Measurements from ENCODE around the gene GSKIP. TPM values are rescaled to one million over a fixed set of nuclear protein-coding genes. Genes with fewer than 3 reads are reported as not detected.

Gene GSKIP
- total and polyA plus RNA-seq, 4 experiments from 2014 or later: 24.3 to 52.4 (median 31.8) TPM

- peaks cover 11 to 12% of the 10 kb centered on the region in 2 donors for H3K36me3 Mint-ChIP-seq
- H3K27ac ChIP-seq (ENCODE audit: low read depth, low read length): no peak overlapping the region
- CTCF ChIA-PET (ENCODE audit: partially characterized antibody): interaction anchor here (1.1 kb wide), 1 partner anchor 18 kb away, joined by 3 read pairs; no protein-coding TSS in a partner anchor
- no peaks in the 10 kb centered on the region for H3K9me3 ChIP-seq (ENCODE audit: control insufficient read depth in 1 of 2, low read length in 2 of 2)
- no peak overlapping the region for H3K4me3 Mint-ChIP-seq
- POLR2A ChIA-PET (ENCODE audit: partially characterized antibody): no interaction called here
- no peaks in the 10 kb centered on the region for H3K27me3 ChIP-seq (ENCODE audit: insufficient read depth, low read length)
- intact Hi-C loops (cut with micrococcal nuclease): no loop called here
- H3K4me3 ChIP-seq (ENCODE audit: low read length in 2 of 2): no peak overlapping the region
- no peak for DNase-seq
- H3K9me3 Mint-ChIP-seq: no peaks in the 10 kb centered on the region
- H3K4me1 ChIP-seq (ENCODE audit: insufficient read depth, low read length): peaks cover 41% of the 10 kb centered on the region
- no peaks in the 10 kb centered on the region for H3K36me3 ChIP-seq (ENCODE audit: insufficient read depth, low read length)
- peaks cover 32 to 53% (median 43%) of the 10 kb centered on the region in 4 donors for H3K4me1 Mint-ChIP-seq
- peak overlapping the region in 1 of 7 donors; percentile 17 for H3K27ac Mint-ChIP-seq
- H3K27me3 Mint-ChIP-seq: no peaks in the 10 kb centered on the region
These were observed 3.4 kb upstream of the GSKIP start for GRCh38 chr14:96359959-96360358.

- H3K27ac Mint-ChIP-seq: peak overlapping the region; percentile 84 to 97 (median 94)
- POLR2A ChIA-PET (ENCODE audit: partially characterized antibody): interaction anchor here (1.2 to 2.8 kb wide), 2 partner anchors 12 to 30 kb away, joined by 5 to 31 read pairs; partner anchors contain the start of gene AK7
- CTCF ChIA-PET (ENCODE audit: partially characterized antibody): no interaction called here
- H3K9me3 ChIP-seq (ENCODE audit: control insufficient read depth in 1 of 2, low read length in 2 of 2): no peaks in the 10 kb centered on the region
- no peaks in the 10 kb centered on the region for H3K27me3 Mint-ChIP-seq
- peaks cover 35 to 57% (median 48%) of the 10 kb centered on the region in 4 donors for H3K4me1 Mint-ChIP-seq
- H3K36me3 ChIP-seq (ENCODE audit: insufficient read depth, low read length): no peaks in the 10 kb centered on the region
- DNase-seq: peak; percentile 70 to 83 (median 76)
- H3K36me3 Mint-ChIP-seq: peaks cover 7 to 11% of the 10 kb centered on the region in 2 donors
- peak overlapping the region; percentile 97 for H3K27ac ChIP-seq (ENCODE audit: low read depth, low read length)
- H3K9me3 Mint-ChIP-seq: no peaks in the 10 kb centered on the region
- intact Hi-C loops (cut with micrococcal nuclease): loop anchor here (1.0 kb wide), 1 partner anchor 828 kb away; no protein-coding TSS in a partner anchor
- no peaks in the 10 kb centered on the region for H3K27me3 ChIP-seq (ENCODE audit: insufficient read depth, low read length)
- H3K4me3 ChIP-seq (ENCODE audit: low read length in 2 of 2): peak overlapping the region; percentile 82 to 92
- H3K4me1 ChIP-seq (ENCODE audit: insufficient read depth, low read length): peaks cover 46% of the 10 kb centered on the region
- peak overlapping the region; percentile 83 to 95 (median 90) for H3K4me3 Mint-ChIP-seq
These were observed 1.0 kb upstream of the GSKIP start for GRCh38 chr14:96362071-96362964.

- Histone ChIP-seq H3K27me3 (ENCODE audit: insufficient read depth, low read length) (no peaks in the 10 kb centered on the region), H3K4me1 (ENCODE audit: insufficient read depth, low read length) (peaks cover 46% of the 10 kb centered on the region), H3K27ac (ENCODE audit: low read depth, low read length) (peak overlapping the region; percentile 80), H3K36me3 (ENCODE audit: insufficient read depth, low read length) (no peaks in the 10 kb centered on the region), H3K9me3 (ENCODE audit: control insufficient read depth in 1 of 2, low read length in 2 of 2) (no peaks in the 10 kb centered on the region), H3K4me3 (ENCODE audit: low read length in 2 of 2) (peak overlapping the region; percentile 82 to 83)
- Mint-ChIP-seq H3K27ac (peak overlapping the region; percentile 71 to 94 (median 90)), H3K9me3 (no peaks in the 10 kb centered on the region), H3K36me3 (peaks cover 9 to 10% of the 10 kb centered on the region in 2 donors), H3K4me3 (peak overlapping the region; percentile 83 to 94 (median 91)), H3K27me3 (no peaks in the 10 kb centered on the region), H3K4me1 (peaks cover 40 to 65% (median 52%) of the 10 kb centered on the region in 4 donors)
- POLR2A ChIA-PET (ENCODE audit: partially characterized antibody): interaction anchor here (1.5 to 2.8 kb wide), 2 partner anchors 21 to 28 kb away, joined by 3 to 31 read pairs; partner anchors contain the start of gene AK7
- DNase-seq: peak in 1 of 5 donors; percentile 60
- CTCF ChIA-PET (ENCODE audit: partially characterized antibody): interaction anchor here (1.1 to 1.3 kb wide), 2 partner anchors 17 to 27 kb away, joined by 3 read pairs; no protein-coding TSS in a partner anchor
- intact Hi-C loops (cut with micrococcal nuclease): loop anchor here (1.0 kb wide), 3 partner anchors 27 to 138 kb away; partner anchors contain the start of gene PAPOLA
These were observed 518 bp downstream of the GSKIP start for GRCh38 chr14:96363751-96364336.

GRCh38 chr14:96364962-96365361, 1.6 kb downstream of the GSKIP start:
- H3K4me1 Mint-ChIP-seq: peaks cover 38 to 66% (median 52%) of the 10 kb centered on the region in 4 donors
- no peak overlapping the region for H3K27ac ChIP-seq (ENCODE audit: low read depth, low read length)
- peaks cover 12 to 14% of the 10 kb centered on the region in 2 donors for H3K36me3 Mint-ChIP-seq
- no peaks in the 10 kb centered on the region for H3K36me3 ChIP-seq (ENCODE audit: insufficient read depth, low read length)
- H3K27me3 ChIP-seq (ENCODE audit: insufficient read depth, low read length): no peaks in the 10 kb centered on the region
- H3K27ac Mint-ChIP-seq: peak overlapping the region in 4 of 7 donors; percentile 85 to 94 (median 92)
- no peak for DNase-seq
- ChIA-PET POLR2A (ENCODE audit: partially characterized antibody) (interaction anchor here (0.7 to 2.8 kb wide), 2 partner anchors 26 to 27 kb away, joined by 3 to 31 read pairs; partner anchors contain the start of gene AK7), CTCF (ENCODE audit: partially characterized antibody) (no interaction called here)
- H3K9me3 ChIP-seq (ENCODE audit: control insufficient read depth in 1 of 2, low read length in 2 of 2): no peaks in the 10 kb centered on the region
- no peaks in the 10 kb centered on the region for H3K27me3 Mint-ChIP-seq
- peaks cover 43% of the 10 kb centered on the region for H3K4me1 ChIP-seq (ENCODE audit: insufficient read depth, low read length)
- peak overlapping the region; percentile 83 to 94 (median 91) for H3K4me3 Mint-ChIP-seq
- intact Hi-C loops (cut with micrococcal nuclease): no loop called here
- H3K9me3 Mint-ChIP-seq: peaks cover 0 to 2% (median 0%) of the 10 kb centered on the region in 8 donors
- H3K4me3 ChIP-seq (ENCODE audit: low read length in 2 of 2): no peak overlapping the region

GRCh38 chr14:96368534-96368933, 5.2 kb downstream of the GSKIP start:
- Mint-ChIP-seq H3K36me3 (peaks cover 10 to 16% of the 10 kb centered on the region in 2 donors), H3K9me3 (peaks cover 0 to 2% (median 0%) of the 10 kb centered on the region in 8 donors), H3K4me3 (peak overlapping the region in 1 of 8 donors; percentile 14), H3K27me3 (no peaks in the 10 kb centered on the region), H3K27ac (no peak overlapping the region), H3K4me1 (peaks cover 25 to 44% (median 35%) of the 10 kb centered on the region in 4 donors)
- H3K27me3 ChIP-seq (ENCODE audit: insufficient read depth, low read length): no peaks in the 10 kb centered on the region
- peaks cover 19% of the 10 kb centered on the region for H3K4me1 ChIP-seq (ENCODE audit: insufficient read depth, low read length)
- no peaks in the 10 kb centered on the region for H3K9me3 ChIP-seq (ENCODE audit: control insufficient read depth in 1 of 2, low read length in 2 of 2)
- no peaks in the 10 kb centered on the region for H3K36me3 ChIP-seq (ENCODE audit: insufficient read depth, low read length)
- intact Hi-C loops (cut with micrococcal nuclease): no loop called here
- POLR2A ChIA-PET (ENCODE audit: partially characterized antibody): no interaction called here
- H3K27ac ChIP-seq (ENCODE audit: low read depth, low read length): no peak overlapping the region
- no peak overlapping the region for H3K4me3 ChIP-seq (ENCODE audit: low read length in 2 of 2)
- CTCF ChIA-PET (ENCODE audit: partially characterized antibody): no interaction called here
- no peak for DNase-seq

- no peak overlapping the region for H3K27ac ChIP-seq (ENCODE audit: low read depth, low read length)
- intact Hi-C loops (cut with micrococcal nuclease): no loop called here
- H3K9me3 Mint-ChIP-seq: peaks cover 0 to 2% (median 0%) of the 10 kb centered on the region in 8 donors
- no peak for DNase-seq
- no peaks in the 10 kb centered on the region for H3K9me3 ChIP-seq (ENCODE audit: control insufficient read depth in 1 of 2, low read length in 2 of 2)
- ChIA-PET POLR2A (ENCODE audit: partially characterized antibody) (no interaction called here), CTCF (ENCODE audit: partially characterized antibody) (no interaction called here)
- no peaks in the 10 kb centered on the region for H3K27me3 Mint-ChIP-seq
- no peak overlapping the region for H3K4me3 Mint-ChIP-seq
- H3K27me3 ChIP-seq (ENCODE audit: insufficient read depth, low read length): no peaks in the 10 kb centered on the region
- peaks cover 6% of the 10 kb centered on the region for H3K4me1 ChIP-seq (ENCODE audit: insufficient read depth, low read length)
- no peak overlapping the region for H3K4me3 ChIP-seq (ENCODE audit: low read length in 2 of 2)
- H3K27ac Mint-ChIP-seq: peak overlapping the region in 2 of 7 donors; percentile 62 to 64
- peaks cover 6 to 19% of the 10 kb centered on the region in 2 donors for H3K36me3 Mint-ChIP-seq
- H3K36me3 ChIP-seq (ENCODE audit: insufficient read depth, low read length): no peaks in the 10 kb centered on the region
- H3K4me1 Mint-ChIP-seq: peaks cover 16 to 29% (median 21%) of the 10 kb centered on the region in 4 donors
These were observed 7.2 kb downstream of the GSKIP start for GRCh38 chr14:96370528-96370927.
